Measurements from ENCODE around the gene OPA3.

Gene OPA3

GRCh38 chr19:45503909-45504308, 80.7 kb downstream of the OPA3 start:
- no peak for DNase-seq (ENCODE audit: low spot score)

DNA sequence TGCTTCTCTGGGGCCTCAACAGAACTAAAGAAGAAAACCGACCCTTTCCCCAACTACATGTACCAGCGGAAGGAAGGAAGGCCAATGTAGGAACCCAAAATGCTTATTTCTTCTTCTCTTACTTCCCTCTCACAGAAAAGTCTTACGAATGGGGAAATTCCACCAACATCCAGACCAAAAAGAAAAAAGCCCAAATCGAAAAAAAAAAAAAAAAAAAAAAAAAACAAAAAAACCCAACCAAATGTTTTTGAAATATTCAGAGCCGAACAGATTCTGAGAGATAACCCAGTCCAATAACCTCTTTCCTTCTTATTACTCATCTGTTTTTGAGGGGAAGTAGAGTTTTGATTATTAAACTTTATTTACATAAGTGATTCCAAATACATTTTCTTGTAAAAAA, 82.5 kb downstream of the OPA3 start:
- DNase-seq (ENCODE audit: low spot score) = no peak

DNA sequence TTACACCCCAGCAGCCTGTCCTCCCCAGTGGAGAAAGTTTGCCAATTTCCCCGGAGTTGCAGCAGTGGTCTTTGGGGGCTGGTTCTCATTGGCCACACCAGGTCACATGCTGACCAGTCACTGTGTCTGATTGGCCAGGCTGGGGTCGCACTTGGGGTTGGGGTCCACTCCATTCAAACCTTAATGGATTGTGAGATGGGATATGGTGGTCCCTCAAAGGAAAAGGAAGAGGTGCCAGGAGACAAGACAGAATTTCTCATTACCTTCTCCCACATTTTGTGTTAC, 82.9 kb downstream of the OPA3 start:
- no peak for DNase-seq (ENCODE audit: low spot score)

GRCh38 chr19:45500918-45501729, 83.5 kb downstream of the OPA3 start:
- no peak for DNase-seq (ENCODE audit: low spot score)

- no peak for DNase-seq (ENCODE audit: low spot score)
These were observed 85.1 kb downstream of the OPA3 start for GRCh38 chr19:45499196-45500180.

- DNase-seq (ENCODE audit: low spot score) = no peak
These were observed 86.0 kb downstream of the OPA3 start, which contains the start of gene PPM1N for GRCh38 chr19:45498411-45499195. PPM1N (plus strand) TSS chr19:45498443; CDS start chr19:45498473, 30 bp downstream.

GRCh38 chr19:45497791-45498190, 86.8 kb downstream of the OPA3 start:
- no peak for DNase-seq (ENCODE audit: low spot score)

DNA sequence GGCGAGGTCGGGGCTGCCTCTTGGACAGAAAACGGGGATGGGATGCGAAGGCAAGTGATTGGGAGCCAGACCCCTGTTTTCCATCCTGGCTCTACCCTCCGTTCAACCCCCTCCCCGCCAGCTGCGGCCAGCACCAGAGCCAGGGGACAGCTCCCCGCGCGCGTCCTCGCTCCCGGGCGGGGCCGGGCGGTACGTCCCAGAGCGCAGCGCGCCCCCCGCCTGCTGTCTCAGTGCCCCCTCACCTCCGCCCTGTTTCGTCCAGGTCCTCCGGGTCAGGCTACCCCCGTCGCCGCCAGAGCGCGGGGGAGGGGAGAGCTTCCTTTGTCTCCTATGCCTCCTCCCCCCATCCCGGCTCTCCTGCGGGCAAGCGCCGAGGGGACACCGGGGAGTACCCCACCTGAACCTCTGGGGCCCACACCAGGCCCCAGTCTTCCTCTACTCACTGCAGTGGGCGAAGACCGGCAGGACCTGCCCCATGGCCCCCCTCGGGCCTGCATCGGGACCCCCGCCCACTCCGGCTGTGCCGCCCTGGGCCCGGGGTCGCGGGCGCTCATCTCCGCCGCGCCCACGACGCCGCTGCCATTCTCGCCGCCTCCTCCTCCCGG, 88.2 kb downstream of the OPA3 start:
- no peak for DNase-seq (ENCODE audit: low spot score)

- DNase-seq (ENCODE audit: low spot score) = no peak
These were observed 89.4 kb downstream of the OPA3 start for GRCh38 chr19:45495178-45495577.

DNA sequence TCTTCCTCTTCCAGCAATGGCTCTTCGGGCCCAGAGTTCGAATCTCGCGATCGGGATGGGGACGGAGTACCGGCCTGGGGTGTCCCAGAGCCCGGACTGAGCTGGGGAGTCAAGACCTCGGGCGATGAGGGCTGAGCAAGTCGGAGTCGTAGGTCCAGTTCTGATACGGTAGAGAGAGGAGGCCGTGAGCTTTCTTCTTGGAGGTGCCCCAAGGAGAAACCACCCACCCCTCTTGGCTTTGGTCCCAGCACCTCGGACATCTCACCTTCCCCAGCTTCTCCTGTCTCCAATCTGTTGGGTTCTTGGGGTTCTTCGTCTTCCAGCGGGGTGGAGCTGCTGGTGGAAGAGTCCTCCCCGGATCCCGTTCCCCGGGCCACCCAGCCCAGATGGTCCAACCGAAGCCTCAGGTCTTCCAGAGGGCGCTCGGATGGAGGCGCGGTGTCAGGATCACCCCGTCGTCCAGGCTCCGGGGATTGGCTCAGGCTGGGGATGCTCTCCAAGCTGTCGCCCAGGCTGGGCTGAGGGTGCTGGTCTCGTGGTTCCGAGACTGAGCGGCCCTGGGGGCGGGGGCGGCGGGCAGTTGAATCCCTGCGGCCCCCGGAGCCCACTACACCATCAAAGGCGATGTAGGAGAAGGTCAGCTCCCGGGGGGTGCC, 90.2 kb downstream of the OPA3 start:
- no peak for DNase-seq (ENCODE audit: low spot score)

DNA sequence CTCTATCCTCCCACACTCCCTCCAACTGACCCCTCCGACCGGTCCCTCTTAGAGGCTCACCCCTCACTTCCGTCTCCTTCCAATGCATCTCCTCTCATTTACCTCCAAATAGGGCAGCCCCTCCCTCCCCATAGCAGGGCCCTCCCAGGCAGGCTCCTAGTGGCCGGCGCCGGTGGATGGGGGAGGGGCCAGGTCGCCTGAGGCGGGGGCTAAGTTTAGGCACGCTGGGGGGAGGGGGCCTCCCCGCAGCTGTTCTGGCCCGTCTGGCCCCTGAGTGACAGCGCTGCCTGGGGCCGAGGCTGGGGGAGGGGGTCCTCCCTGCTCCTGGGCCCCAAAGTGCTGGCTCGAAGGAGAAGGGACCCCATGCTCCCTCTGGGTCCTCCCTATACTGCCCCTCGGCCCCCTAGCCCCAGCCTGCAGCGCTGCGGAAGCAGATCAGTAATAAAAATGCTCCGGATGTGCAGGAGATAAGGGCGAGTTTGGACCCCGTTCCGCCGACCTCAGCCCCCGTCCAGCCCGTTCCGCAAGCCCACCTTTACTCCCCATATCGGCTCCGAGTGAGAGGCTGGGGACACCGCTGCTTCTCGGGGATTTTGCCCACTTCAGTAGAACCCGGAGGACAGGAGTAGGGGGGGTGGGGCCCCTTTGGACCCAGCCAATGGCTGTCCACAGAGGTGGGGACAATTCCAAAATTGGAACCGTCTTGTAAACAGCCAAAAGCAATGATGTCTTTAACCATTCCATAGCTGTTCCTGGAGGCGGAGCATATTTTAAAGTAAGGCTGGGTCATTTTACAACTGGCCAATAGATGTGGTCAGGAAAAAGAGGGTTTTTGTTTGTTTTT, 91.8 kb downstream of the OPA3 start:
- peak; percentile 88 for DNase-seq (ENCODE audit: low spot score)

- no peak for DNase-seq (ENCODE audit: low spot score)
These were observed 92.4 kb downstream of the OPA3 start for GRCh38 chr19:45492137-45492626.

- DNase-seq (ENCODE audit: low spot score) = no peak
These were observed 95.3 kb downstream of the OPA3 start for GRCh38 chr19:45489216-45489855.

DNA sequence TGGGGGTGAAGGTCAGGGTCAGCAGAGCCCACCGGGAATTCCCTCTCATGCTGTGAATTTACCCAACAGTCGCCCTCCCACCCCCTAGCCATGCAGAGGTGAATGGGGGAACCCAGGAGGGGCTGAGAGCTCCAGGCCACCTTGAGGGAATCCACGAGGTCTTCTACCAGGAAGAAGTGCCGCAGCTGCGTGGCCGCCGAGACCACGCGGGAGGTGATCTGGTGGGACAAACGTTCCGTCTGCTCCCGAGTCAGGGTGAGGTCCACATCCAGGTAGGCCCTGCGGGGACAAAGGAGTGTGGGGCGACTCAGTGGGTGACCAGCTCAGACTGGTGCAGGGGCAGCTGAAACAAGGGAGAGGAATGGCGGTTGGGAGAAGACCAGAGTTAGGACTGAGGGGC, 95.9 kb downstream of the OPA3 start:
- no peak for DNase-seq (ENCODE audit: low spot score)

GRCh38 chr19:45485305-45486077, 99.1 kb downstream of the OPA3 start:
- DNase-seq (ENCODE audit: low spot score) = peak; percentile 88

DNA sequence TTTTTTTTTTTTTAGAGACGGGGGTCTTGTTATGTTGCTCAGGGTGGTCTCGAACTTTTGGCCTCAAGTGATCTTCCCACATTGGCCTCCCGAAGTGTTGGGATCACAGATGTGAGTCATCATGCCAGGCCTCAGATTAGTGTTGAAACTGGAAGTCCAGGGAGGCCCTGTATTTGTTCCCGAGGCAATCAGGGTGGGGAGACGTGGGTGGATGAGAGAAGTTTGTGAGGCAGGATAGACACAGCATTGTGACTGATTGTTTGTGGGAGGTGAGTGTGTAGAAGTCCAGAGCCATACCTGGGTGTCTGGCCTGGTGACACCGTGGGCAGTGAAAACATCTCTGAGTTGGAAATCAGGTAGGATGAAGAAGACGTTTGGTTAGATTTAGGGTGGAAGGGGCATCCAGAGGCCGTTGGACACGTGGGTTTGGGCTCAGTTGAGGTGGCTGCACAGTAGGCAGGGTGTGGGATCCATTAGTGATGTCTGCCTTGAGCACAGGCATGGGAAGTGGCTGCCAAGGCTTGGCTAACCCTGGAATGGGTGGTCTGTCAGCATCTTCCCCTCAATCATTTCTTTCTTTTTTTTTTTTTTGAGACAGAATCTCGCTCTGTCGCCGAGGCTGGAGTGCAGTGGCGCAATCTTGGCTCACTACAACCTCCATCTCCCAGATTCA, 100.2 kb downstream of the OPA3 start:
- DNase-seq (ENCODE audit: low spot score) = no peak

DNA sequence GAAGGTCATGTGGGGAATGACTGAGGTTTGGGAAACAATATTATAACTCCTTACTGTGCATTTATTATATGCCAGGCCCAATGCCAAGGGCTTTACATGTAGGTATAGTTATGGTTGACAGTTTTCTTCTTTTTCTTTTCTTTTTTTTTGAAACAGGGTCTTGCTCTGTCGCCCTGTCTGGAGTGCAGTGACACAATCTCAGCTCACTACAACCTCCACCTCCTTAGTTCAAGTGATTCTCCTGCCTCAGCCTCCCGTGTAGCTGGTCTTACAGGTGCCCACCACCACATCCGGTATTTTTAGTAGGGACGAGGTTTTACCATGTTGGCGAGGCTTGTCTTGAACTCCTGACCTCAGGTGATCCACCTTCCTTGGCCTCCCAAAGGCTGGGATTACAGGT, 101.6 kb downstream of the OPA3 start:
- no peak for DNase-seq (ENCODE audit: low spot score)

Data from hepatic stellate cell (primary cell).